ENCODE data around the gene EFCC1. TPM values are rescaled to one million over a fixed set of nuclear protein-coding genes. Genes with fewer than 3 reads are reported as not detected.

Gene EFCC1
- total RNA-seq, 2 experiments from 2014 or later: not detected

- CTCF ChIA-PET (ENCODE audit: unreplicated experiment): no interaction called here
- no peaks in the 10 kb centered on the region for H3K9me3 ChIP-seq (ENCODE audit: low read length)
- H3K4me3 ChIP-seq (ENCODE audit: low read depth, low read length, poor library complexity, severe bottlenecking): no peak overlapping the region
- no TSS peak for BruUV-seq (replicated peaks)
- no peak overlapping the region for H3K4me2 ChIP-seq (ENCODE audit: low read length)
- H3K79me2 ChIP-seq (ENCODE audit: insufficient read depth, low read depth, low read length): no peaks in the 10 kb centered on the region
- H3K36me3 ChIP-seq (ENCODE audit: insufficient read depth, low read length): no peaks in the 10 kb centered on the region
- no peaks in the 10 kb centered on the region for H4K20me1 ChIP-seq (ENCODE audit: insufficient read depth, low read length)
- no peak overlapping the region for H2AFZ ChIP-seq (ENCODE audit: low read length)
- no peaks in the 10 kb centered on the region for H3K9me2 ChIP-seq (ENCODE audit: insufficient read depth, low read length)
- H3K4me1 ChIP-seq (ENCODE audit: insufficient read depth, low read length, poor library complexity, severe bottlenecking): peaks cover 32% of the 10 kb centered on the region
- no peak overlapping the region for H3K27ac ChIP-seq (ENCODE audit: low read depth, low read length, poor library complexity, severe bottlenecking)
- intact Hi-C loops (cut with micrococcal nuclease; ENCODE audit: unreplicated experiment): no loop called here
- TF ChIP-seq, protein P1, sequence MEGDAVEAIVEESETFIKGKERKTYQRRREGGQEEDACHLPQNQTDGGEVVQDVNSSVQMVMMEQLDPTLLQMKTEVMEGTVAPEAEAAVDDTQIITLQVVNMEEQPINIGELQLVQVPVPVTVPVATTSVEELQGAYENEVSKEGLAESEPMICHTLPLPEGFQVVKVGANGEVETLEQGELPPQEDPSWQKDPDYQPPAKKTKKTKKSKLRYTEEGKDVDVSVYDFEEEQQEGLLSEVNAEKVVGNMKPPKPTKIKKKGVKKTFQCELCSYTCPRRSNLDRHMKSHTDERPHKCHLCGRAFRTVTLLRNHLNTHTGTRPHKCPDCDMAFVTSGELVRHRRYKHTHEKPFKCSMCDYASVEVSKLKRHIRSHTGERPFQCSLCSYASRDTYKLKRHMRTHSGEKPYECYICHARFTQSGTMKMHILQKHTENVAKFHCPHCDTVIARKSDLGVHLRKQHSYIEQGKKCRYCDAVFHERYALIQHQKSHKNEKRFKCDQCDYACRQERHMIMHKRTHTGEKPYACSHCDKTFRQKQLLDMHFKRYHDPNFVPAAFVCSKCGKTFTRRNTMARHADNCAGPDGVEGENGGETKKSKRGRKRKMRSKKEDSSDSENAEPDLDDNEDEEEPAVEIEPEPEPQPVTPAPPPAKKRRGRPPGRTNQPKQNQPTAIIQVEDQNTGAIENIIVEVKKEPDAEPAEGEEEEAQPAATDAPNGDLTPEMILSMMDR (conservative IDR thresholded peaks at IDR 0.05; ENCODE audit: low read length): no peak
- TF ChIP-seq EZH2phosphoT487 (IDR thresholded peaks at IDR 0.05; ENCODE audit: borderline replicate concordance, low read depth, low read length): no peak
- no peak for DNase-seq (ENCODE audit: low spot score)
- POLR2A ChIA-PET: interaction anchor here (0.7 kb wide), 1 partner anchor 21 kb away, joined by 3 read pairs; no protein-coding TSS in a partner anchor
These were observed 8.1 kb upstream of the EFCC1 start for GRCh38 chr3:128992926-128993460.

DNA sequence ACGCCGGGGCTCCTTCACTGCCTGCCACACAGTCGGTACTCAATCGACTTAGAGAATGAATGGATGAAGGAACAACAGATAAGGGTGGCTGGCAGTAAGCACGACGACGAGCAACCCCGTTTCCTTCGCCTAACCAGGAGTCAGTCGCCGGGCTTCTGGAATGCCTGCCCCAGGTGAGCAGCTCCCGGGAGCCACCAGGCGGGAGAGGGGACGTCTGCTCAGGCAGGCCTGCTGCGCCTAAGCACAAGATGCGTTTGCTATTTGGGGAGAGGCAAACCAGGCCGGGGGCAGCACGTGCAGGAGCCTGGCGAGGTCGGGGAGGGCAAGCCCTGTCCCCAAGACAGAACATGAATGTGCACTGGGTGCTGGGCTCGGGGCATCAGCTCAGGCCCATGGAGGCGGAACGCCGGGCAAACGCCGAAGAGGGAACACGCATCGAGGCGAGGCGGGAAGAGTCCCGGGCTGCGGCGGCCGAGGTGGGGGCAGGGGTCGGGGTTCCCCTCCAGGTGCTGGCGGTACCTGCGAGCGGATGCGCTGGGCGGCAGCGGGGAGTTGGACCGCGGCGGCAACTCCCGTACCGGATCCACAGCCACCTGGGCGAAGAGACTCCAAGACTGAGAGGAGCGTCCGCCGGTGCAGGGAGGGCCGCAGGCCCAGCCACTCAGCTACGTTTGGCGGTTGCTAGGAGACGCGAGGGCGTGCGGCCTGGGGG lies 7.5 kb upstream of the EFCC1 start, which contains the start of gene CFAP92:
CFAP92 (minus strand) TSS at position 616 of the 712 bp plus-strand sequence. CDS start 772 bp downstream, outside the sequence.
- peak within 1 kb of the TSS; percentile 71 for H3K4me2 ChIP-seq (ENCODE audit: low read length)
- peak; percentile 88 for DNase-seq (ENCODE audit: low spot score)
- no peaks in the 10 kb centered on the region for H3K36me3 ChIP-seq (ENCODE audit: insufficient read depth, low read length)
- no TSS peak for BruUV-seq (replicated peaks)
- H3K79me2 ChIP-seq (ENCODE audit: insufficient read depth, low read depth, low read length): no peaks in the 10 kb centered on the region
- H3K9me2 ChIP-seq (ENCODE audit: insufficient read depth, low read length): no peaks in the 10 kb centered on the region
- POLR2A ChIA-PET: interaction anchor here (0.7 kb wide), 1 partner anchor 23 kb away, joined by 4 read pairs; no protein-coding TSS in a partner anchor
- CTCF ChIA-PET (ENCODE audit: unreplicated experiment): interaction anchor here (1.0 to 3.2 kb wide), 2 partner anchors 22 to 24 kb away, joined by 4 to 18 read pairs; no protein-coding TSS in a partner anchor
- H2AFZ ChIP-seq (ENCODE audit: low read length): peak within 1 kb of the TSS; percentile 72; the same call in 1 of the 2 replicates
- H3K4me3 ChIP-seq (ENCODE audit: low read depth, low read length, poor library complexity, severe bottlenecking): peak within 1 kb of the TSS; percentile 55
- H4K20me1 ChIP-seq (ENCODE audit: insufficient read depth, low read length): no peaks in the 10 kb centered on the region
- intact Hi-C loops (cut with micrococcal nuclease; ENCODE audit: unreplicated experiment): no loop called here
- H3K9me3 ChIP-seq (ENCODE audit: low read length): no peaks in the 10 kb centered on the region
- H3K4me1 ChIP-seq (ENCODE audit: insufficient read depth, low read length, poor library complexity, severe bottlenecking): peaks cover 36% of the 10 kb centered on the region
- TF ChIP-seq EZH2phosphoT487 (IDR thresholded peaks at IDR 0.05; ENCODE audit: borderline replicate concordance, low read depth, low read length): no peak
- TF ChIP-seq, protein P1 (conservative IDR thresholded peaks at IDR 0.05; ENCODE audit: low read length): no peak
- peak within 1 kb of the TSS; percentile 23 for H3K27ac ChIP-seq (ENCODE audit: low read depth, low read length, poor library complexity, severe bottlenecking)

Measured in OCI-LY7 (cell line).